Neuronal stem cell (in vitro differentiated cells): ENCODE results near the gene CCDC198.

Source experiments
- DNase-seq: peaks from one replicate; pipeline ENCODE4 v3.0.0-alpha.2; 2013; ENCODE audit warnings: low spot score
- H2AFZ ChIP-seq: one replicate; pipeline ENCODE4 v1.6.1; 2013; ENCODE audit warnings: mild to moderate bottlenecking, low read length, inconsistent platforms
- H2AK5ac ChIP-seq: 2 replicates; pipeline ENCODE4 v1.6.1; 2013; ENCODE audit warnings: low read depth, mild to moderate bottlenecking, inconsistent platforms, low read length, moderate library complexity, mixed read lengths
- H2BK120ac ChIP-seq: 2 replicates; pipeline ENCODE4 v1.6.1; 2013; ENCODE audit warnings: low read depth, mild to moderate bottlenecking, inconsistent platforms, low read length, moderate library complexity, mixed read lengths
- H2BK12ac ChIP-seq: one replicate; pipeline ENCODE4 v1.6.1; 2013; ENCODE audit warnings: low read length, inconsistent platforms
- H2BK15ac ChIP-seq: 2 replicates; pipeline ENCODE4 v1.6.1; 2013; ENCODE audit warnings: mild to moderate bottlenecking, low read length, inconsistent platforms, mixed read lengths
- H2BK5ac ChIP-seq: one replicate; pipeline ENCODE4 v1.6.1; 2013; ENCODE audit warnings: inconsistent platforms, mild to moderate bottlenecking, low read length, moderate library complexity
- H3K14ac ChIP-seq: one replicate; pipeline ENCODE4 v1.6.1; 2013; ENCODE audit warnings: low read length, inconsistent platforms
- H3K18ac ChIP-seq: 2 replicates; pipeline ENCODE4 v1.6.1; 2013; ENCODE audit warnings: low read length, inconsistent platforms
- H3K23ac ChIP-seq: 2 replicates; pipeline ENCODE4 v1.6.1; 2013; ENCODE audit warnings: low read depth, mild to moderate bottlenecking, mixed read lengths, low read length, inconsistent platforms; ENCODE audit not compliant: poor library complexity
- H3K27ac ChIP-seq: replicated peaks from 3 replicates; pipeline ENCODE4 v1.5.1; 2013; ENCODE audit warnings: low read length, inconsistent platforms
- H3K27me3 ChIP-seq, 3 experiments: 2 replicates each; pipeline ENCODE4 v1.6.1; 2013; ENCODE audit warnings: low read length in 3 of 3, mild to moderate bottlenecking in 2 of 3, inconsistent platforms in 1 of 3, low read depth in 1 of 3, mixed read lengths in 1 of 3, moderate library complexity in 1 of 3; ENCODE audit not compliant: control insufficient read depth in 3 of 3, insufficient read depth in 3 of 3
- H3K36me3 ChIP-seq, 2 donors: replicated peaks in 1 of 2; 2 replicates each; pipeline ENCODE4 v1.6.1; 2013; ENCODE audit warnings: low read length in 2 of 2; ENCODE audit not compliant: control insufficient read depth in 2 of 2, insufficient read depth in 2 of 2
- H3K4ac ChIP-seq: 2 replicates; pipeline ENCODE4 v1.6.1; 2013; ENCODE audit warnings: inconsistent platforms, mild to moderate bottlenecking, low read length, moderate library complexity
- H3K4me1 ChIP-seq, 2 donors: 1 replicate in 1 of 2; 2 replicates in 1 of 2; pipeline ENCODE4 v1.6.1; 2013; ENCODE audit warnings: low read length in 2 of 2, low read depth in 1 of 2; ENCODE audit not compliant: control insufficient read depth in 2 of 2, insufficient read depth in 1 of 2
- H3K4me2 ChIP-seq: one replicate; pipeline ENCODE4 v1.6.1; 2013; ENCODE audit warnings: mild to moderate bottlenecking, low read length, inconsistent platforms; ENCODE audit not compliant: insufficient read depth, poor library complexity, severe bottlenecking
- H3K4me3 ChIP-seq, 2 donors: 2 replicates each; pipeline ENCODE4 v1.5.1; 2013; ENCODE audit warnings: low read length in 2 of 2, mild to moderate bottlenecking in 2 of 2, inconsistent platforms in 1 of 2, moderate library complexity in 1 of 2
- H3K79me1 ChIP-seq: one replicate; pipeline ENCODE4 v1.6.1; 2013; ENCODE audit warnings: low read depth, mild to moderate bottlenecking, inconsistent platforms, low read length, moderate library complexity
- H3K9ac ChIP-seq: one replicate; pipeline ENCODE4 v1.6.1; 2013; ENCODE audit warnings: mild to moderate bottlenecking, low read depth, low read length, inconsistent platforms; ENCODE audit not compliant: poor library complexity
- H3K9me3 ChIP-seq, 2 donors: replicated peaks in 1 of 2; 2 replicates each; pipeline versions ENCODE3 to v1.6.1; 2013; ENCODE audit warnings: low read length in 2 of 2, mild to moderate bottlenecking in 2 of 2, inconsistent platforms in 1 of 2, low read depth in 1 of 2, mixed read lengths in 1 of 2, moderate library complexity in 1 of 2; ENCODE audit not compliant: control insufficient read depth in 2 of 2, insufficient read depth in 1 of 2
- H4K8ac ChIP-seq: one replicate; pipeline ENCODE4 v1.6.1; 2013; ENCODE audit warnings: low read depth, mild to moderate bottlenecking, inconsistent platforms, low read length, moderate library complexity
- H4K91ac ChIP-seq: one replicate; pipeline ENCODE4 v1.6.1; 2013; ENCODE audit warnings: low read length, low read depth, mild to moderate bottlenecking, inconsistent platforms; ENCODE audit not compliant: poor library complexity
- WGBS, 2 donors: extraction: QIAGEN DNeasy Blood & Tissue Kit; methylation state at CpG; one replicate each; pipeline ENCODE4 v1.1.7; 2013; ENCODE audit warnings: missing lambda C conversion rate in 2 of 2, mixed read lengths in 1 of 2; ENCODE audit not compliant: insufficient read length in 2 of 2, insufficient replicate concordance in 1 of 2; ENCODE audit errors: extremely low coverage in 2 of 2; 5-methylcytosine and 5-hydroxymethylcytosine counted together

Gene CCDC198

GRCh38 chr14:57501039-57501557 is 7.4 kb upstream of the CCDC198 start:
- no peak overlapping the region for H3K9ac ChIP-seq
- H3K14ac ChIP-seq, result no peak overlapping the region
- no peak overlapping the region for H3K4ac ChIP-seq
- no peaks in the 10 kb centered on the region for H3K27me3 ChIP-seq
- no peak overlapping the region for H2BK15ac ChIP-seq
- no peaks in the 10 kb centered on the region for H3K79me1 ChIP-seq
- no peak overlapping the region for H3K4me2 ChIP-seq
- no peak overlapping the region for H3K18ac ChIP-seq
- no peak overlapping the region for H2BK12ac ChIP-seq
- no peak overlapping the region for H4K91ac ChIP-seq
- H2AFZ ChIP-seq, result no peak overlapping the region
- H3K4me1 ChIP-seq, result peaks cover 0 to 5% of the 10 kb centered on the region in 2 donors
- no peak overlapping the region for H3K27ac ChIP-seq
- WGBS, 2 donors, result no CpG with 5 or more reads among the region's 2 CpGs
- no peak overlapping the region for H3K23ac ChIP-seq
- no peaks in the 10 kb centered on the region for H3K36me3 ChIP-seq
- no peak for DNase-seq
- no peak overlapping the region for H2AK5ac ChIP-seq
- no peak overlapping the region for H3K4me3 ChIP-seq
- no peak overlapping the region for H2BK5ac ChIP-seq
- H4K8ac ChIP-seq, result no peak overlapping the region
- no peak overlapping the region for H2BK120ac ChIP-seq
- H3K9me3 ChIP-seq, result no peaks in the 10 kb centered on the region

- Histone ChIP-seq H3K9me3 (no peaks in the 10 kb centered on the region), H4K91ac (no peak overlapping the region), H3K79me1 (no peaks in the 10 kb centered on the region), H3K4me3 (no peak overlapping the region), H3K36me3 (no peaks in the 10 kb centered on the region), H2BK15ac (no peak overlapping the region), H2BK12ac (no peak overlapping the region), H2AK5ac (no peak overlapping the region), H3K23ac (no peak overlapping the region), H3K4me1 (peaks cover 0 to 6% of the 10 kb centered on the region in 2 donors), H3K4me2 (no peak overlapping the region), H3K27me3 (peaks cover 0 to 3% (median 0%) of the 10 kb centered on the region in 3 experiments), H2AFZ (no peak overlapping the region), H3K14ac (no peak overlapping the region), H3K18ac (no peak overlapping the region), H2BK5ac (no peak overlapping the region), H2BK120ac (no peak overlapping the region), H3K4ac (no peak overlapping the region), H3K9ac (no peak overlapping the region), H3K27ac (no peak overlapping the region), H4K8ac (no peak overlapping the region)
- DNase-seq, result no peak
These were observed 5.0 kb upstream of the CCDC198 start for GRCh38 chr14:57498659-57499058.

GRCh38 chr14:57498035-57498434 is 4.4 kb upstream of the CCDC198 start:
- no peak overlapping the region for H4K8ac ChIP-seq
- no peak overlapping the region for H3K18ac ChIP-seq
- H2AK5ac ChIP-seq, result no peak overlapping the region
- peaks cover 2 to 7% of the 10 kb centered on the region in 2 donors for H3K4me1 ChIP-seq
- H2BK12ac ChIP-seq, result no peak overlapping the region
- no peak overlapping the region for H3K23ac ChIP-seq
- H3K79me1 ChIP-seq, result no peaks in the 10 kb centered on the region
- no peak overlapping the region for H2BK120ac ChIP-seq
- H3K4me2 ChIP-seq, result no peak overlapping the region
- peaks cover 0 to 3% (median 0%) of the 10 kb centered on the region in 3 experiments for H3K27me3 ChIP-seq
- no peak overlapping the region for H2BK15ac ChIP-seq
- no peak overlapping the region for H3K27ac ChIP-seq
- DNase-seq, result no peak
- no peak overlapping the region for H3K14ac ChIP-seq
- no peak overlapping the region for H2AFZ ChIP-seq
- no peak overlapping the region for H4K91ac ChIP-seq
- H2BK5ac ChIP-seq, result no peak overlapping the region
- H3K36me3 ChIP-seq, result no peaks in the 10 kb centered on the region
- no peak overlapping the region for H3K9ac ChIP-seq
- no peaks in the 10 kb centered on the region for H3K9me3 ChIP-seq
- no peak overlapping the region for H3K4ac ChIP-seq
- no peak overlapping the region for H3K4me3 ChIP-seq
- no CpG with 5 or more reads among the region's 4 CpGs for WGBS, 2 donors

- Histone ChIP-seq H3K79me1 (no peaks in the 10 kb centered on the region), H3K36me3 (no peaks in the 10 kb centered on the region), H2AK5ac (no peak overlapping the region), H3K4me2 (no peak overlapping the region), H3K9me3 (no peaks in the 10 kb centered on the region), H4K8ac (no peak overlapping the region), H4K91ac (no peak overlapping the region), H2BK5ac (no peak overlapping the region), H2AFZ (no peak overlapping the region), H3K4me3 (no peak overlapping the region), H2BK15ac (no peak overlapping the region), H2BK12ac (no peak overlapping the region), H3K14ac (no peak overlapping the region), H3K27ac (no peak overlapping the region), H3K18ac (no peak overlapping the region), H3K23ac (no peak overlapping the region), H3K27me3 (peaks cover 0 to 3% (median 0%) of the 10 kb centered on the region in 3 experiments), H3K4me1 (peaks cover 2% of the 10 kb centered on the region in 2 donors), H2BK120ac (no peak overlapping the region), H3K9ac (no peak overlapping the region), H3K4ac (no peak overlapping the region)
- no CpG with 5 or more reads among the region's 2 CpGs for WGBS, 2 donors
- no peak for DNase-seq
These were observed 1.8 kb upstream of the CCDC198 start for GRCh38 chr14:57495416-57495815.
